HCT116 (cell line): ENCODE data around the gene PPP1R14C. TPM values are rescaled to one million over a fixed set of nuclear protein-coding genes. Genes with fewer than 3 reads are reported as not detected.

ENCODE experiments used
- ATAC-seq: fragments of 200-7000 bp; cut with Tn5 transposase; 2 replicates; pipeline ENCODE4 v1.9.1; 2020; ENCODE audit warnings: mild to moderate bottlenecking, moderate library complexity
- BruUV-seq: library from RNA; stranded (reverse); fragments of 400-500 nt; replicated peaks from 2 replicates; lab custom pipeline; 2021; lab: Mats Ljungman, UMichigan
- CTCF ChIA-PET: fragments of 300-600 bp; sonication (Branson Sonifier 250); formaldehyde crosslinking; loops from one replicate; lab custom pipeline; 2021; ENCODE audit warnings: antibody characterized with exemption; lab: Charles Lee
- POLR2A ChIA-PET: fragments of 300-600, 350-600 bp; sonication (Branson Sonifier 250); formaldehyde crosslinking; loops from one replicate; lab custom pipeline; 2021; ENCODE audit warnings: antibody characterized with exemption; lab: Charles Lee
- RAD21 ChIA-PET, 2 experiments: fragments of 300-600 bp; sonication (Branson Sonifier 250); formaldehyde crosslinking; loops; one replicate each; lab custom pipeline; 2023; ENCODE audit warnings: low total read pairs in 2 of 2; ENCODE audit not compliant: uncharacterized antibody in 2 of 2, unreplicated experiment in 2 of 2, low non-redundant PET in 1 of 2; lab: Charles Lee
- DNase-seq: peaks from one replicate; pipeline ENCODE4 v3.0.0-alpha.2; 2010; ENCODE audit warnings: low read depth, low spot score
- H2AFZ ChIP-seq: fragments of 200-600 bp; shearing (Covaris generic), sonication (generic); 2 replicates; pipeline ENCODE4 v1.6.1; 2017; ENCODE audit warnings: low read depth, mixed run types, mixed read lengths, antibody characterized with exemption, low read length; ENCODE audit not compliant: poor library complexity, severe bottlenecking
- H3K27ac ChIP-seq: 2 replicates; pipeline ENCODE4 v1.5.1; 2012; ENCODE audit warnings: low read depth, low read length
- H3K27me3 ChIP-seq: fragments of 200-600 bp; sonication (generic); 2 replicates; pipeline ENCODE4 v1.6.1; 2016; ENCODE audit warnings: mixed run types, low read length, mixed read lengths; ENCODE audit not compliant: insufficient read depth
- H3K36me3 ChIP-seq, 2 experiments: fragments of 200-500 bp in 1 of 2; fragments of 200-600 bp in 1 of 2; sonication (Bioruptor generic) in 1 of 2; sonication (generic) in 1 of 2; 2 replicates each; pipeline versions ENCODE4 v1.5.1 to v1.6.1; 2014 to 2016; ENCODE audit warnings: low read length in 2 of 2, inconsistent platforms in 1 of 2, mixed read lengths in 1 of 2, mixed run types in 1 of 2; ENCODE audit not compliant: insufficient read depth in 2 of 2, control insufficient read depth in 1 of 2
- H3K4me1 ChIP-seq, 2 experiments: fragments of 200-600 bp in 1 of 2; sonication (generic) in 1 of 2; 2 replicates each; pipeline versions ENCODE4 v1.5.1 to v1.6.1; 2012 to 2017; ENCODE audit warnings: low read length in 2 of 2, inconsistent platforms in 1 of 2, mild to moderate bottlenecking in 1 of 2, mixed read lengths in 1 of 2, mixed run types in 1 of 2, moderate library complexity in 1 of 2; ENCODE audit not compliant: insufficient read depth in 2 of 2, control insufficient read depth in 1 of 2
- H3K4me2 ChIP-seq: fragments of 200-600 bp; sonication (generic); 2 replicates; pipeline ENCODE4 v1.6.1; 2017; ENCODE audit warnings: mixed run types, low read length, mixed read lengths
- H3K4me3 ChIP-seq, 2 experiments: fragments of 200-600 bp in 1 of 2; sonication (generic) in 1 of 2; replicated peaks in 1 of 2; 2 replicates each; pipeline ENCODE4 v1.5.1; 2011 to 2016; ENCODE audit warnings: low read length in 2 of 2, control low read depth in 1 of 2, low read depth in 1 of 2, mild to moderate bottlenecking in 1 of 2, mixed read lengths in 1 of 2, mixed run types in 1 of 2
- H3K79me2 ChIP-seq: fragments of 200-600 bp; sonication (generic); 2 replicates; pipeline ENCODE4 v1.6.1; 2017; ENCODE audit warnings: mild to moderate bottlenecking, mixed run types, low read length, moderate library complexity, mixed read lengths; ENCODE audit not compliant: insufficient read depth
- H3K9ac ChIP-seq: fragments of 200-600 bp; sonication (generic); 2 replicates; pipeline ENCODE4 v1.6.1; 2016; ENCODE audit warnings: low read length, mixed read lengths
- H3K9me2 ChIP-seq: fragments of 200-600 bp; sonication (generic), shearing (Covaris generic); 2 replicates; pipeline ENCODE4 v1.6.1; 2017; ENCODE audit warnings: mixed run types, mild to moderate bottlenecking, moderate library complexity; ENCODE audit not compliant: insufficient read depth
- H3K9me3 ChIP-seq, 2 experiments: fragments of 200-500 bp in 1 of 2; fragments of 200-600 bp in 1 of 2; sonication (Bioruptor generic) in 1 of 2; sonication (generic) in 1 of 2; 2 replicates each; pipeline ENCODE4 v1.6.1; 2014 to 2017; ENCODE audit warnings: low read length in 2 of 2, mixed read lengths in 2 of 2, inconsistent platforms in 1 of 2, low read depth in 1 of 2, mild to moderate bottlenecking in 1 of 2, mixed run types in 1 of 2, moderate library complexity in 1 of 2; ENCODE audit not compliant: control insufficient read depth in 1 of 2, insufficient read depth in 1 of 2
- H4K20me1 ChIP-seq: fragments of 200-600 bp; sonication (generic), shearing (Covaris generic); 2 replicates; pipeline ENCODE4 v1.6.1; 2017; ENCODE audit warnings: mixed run types, mild to moderate bottlenecking, moderate library complexity; ENCODE audit not compliant: insufficient read depth
- ATF3 ChIP-seq: IDR thresholded peaks from 2 replicates; pipeline ENCODE4 v1.6.1; 2012
- CBX3 ChIP-seq: IDR thresholded peaks from 2 replicates; pipeline ENCODE4 v1.6.1; 2012; ENCODE audit warnings: low read depth
- CEBPB ChIP-seq: IDR thresholded peaks from 2 replicates; pipeline ENCODE4 v1.6.1; 2012; ENCODE audit warnings: low read depth
- EGR1 ChIP-seq: IDR thresholded peaks from 2 replicates; pipeline ENCODE4 v1.6.1; 2012; ENCODE audit warnings: low read depth
- EZH2 ChIP-seq: fragments of 200-600 bp; sonication (generic); IDR thresholded peaks from 2 replicates; pipeline ENCODE4 v1.6.1; 2017; ENCODE audit warnings: antibody characterized with exemption, mixed run types
- EZH2phosphoT487 ChIP-seq: fragments of 200-600 bp; IDR thresholded peaks from 2 replicates; pipeline ENCODE4 v1.6.1; 2018; ENCODE audit warnings: antibody characterized with exemption, borderline replicate concordance
- FOSL1 ChIP-seq: IDR thresholded peaks from 2 replicates; pipeline ENCODE4 v1.6.1; 2012; ENCODE audit warnings: low read depth
- JUND ChIP-seq: IDR thresholded peaks from 2 replicates; pipeline ENCODE4 v1.6.1; 2012
- POLR2A ChIP-seq: IDR thresholded peaks from 2 replicates; pipeline ENCODE4 v1.7.0; 2011; ENCODE audit warnings: borderline replicate concordance; ENCODE audit not compliant: insufficient read depth, insufficient read length; ENCODE audit errors: extremely low read depth
- REST ChIP-seq: IDR thresholded peaks from 2 replicates; pipeline ENCODE4 v1.6.1; 2012; ENCODE audit warnings: low read depth
- SIN3A ChIP-seq: IDR thresholded peaks from 2 replicates; pipeline ENCODE4 v1.6.1; 2012; ENCODE audit warnings: low read depth
- YY1 ChIP-seq: IDR thresholded peaks from 2 replicates; pipeline ENCODE4 v1.6.1; 2011; ENCODE audit warnings: low read length, low read depth, moderate library complexity, mild to moderate bottlenecking; ENCODE audit not compliant: insufficient replicate concordance; ENCODE audit errors: extremely low read depth
- ZBTB33 ChIP-seq: IDR thresholded peaks from 2 replicates; pipeline ENCODE4 v1.6.1; 2011; ENCODE audit warnings: mild to moderate bottlenecking, low read length, moderate library complexity; ENCODE audit not compliant: insufficient replicate concordance; ENCODE audit errors: extremely low read depth
- intact Hi-C: fragments of 100-400 bp; cut with micrococcal nuclease; formaldehyde crosslinking; loops from 2 replicates; pipeline ENCODE4 v1.10.0; 2022
- total RNA-seq: library from RNA; stranded (reverse); gene quantifications from one replicate; pipeline ENCODE4 v1.2.1, GENCODE V29; 2021; ENCODE audit not compliant: unreplicated experiment

Gene PPP1R14C
- total RNA-seq, 1 experiment from 2014 or later: 7.8 TPM

- H3K4me1 ChIP-seq: peaks cover 10 to 20% of the 10 kb centered on the region in 2 experiments
- H3K9me2 ChIP-seq: no peaks in the 10 kb centered on the region
- ChIA-PET CTCF (interaction anchor here (0.8 kb wide), 1 partner anchor 120 kb away, joined by 3 read pairs; no protein-coding TSS in a partner anchor), POLR2A (no interaction called here), RAD21 (no interaction called here)
- intact Hi-C loops: no loop called here
- H3K79me2 ChIP-seq: no peaks in the 10 kb centered on the region
- ATAC-seq: no peak
- no peaks in the 10 kb centered on the region for H3K27me3 ChIP-seq
- H3K9ac ChIP-seq: no peak overlapping the region
- DNase-seq: no peak
- no TSS peak for BruUV-seq
- no peak for TF ChIP-seq FOSL1
- TF ChIP-seq CBX3: no peak
- TF ChIP-seq CEBPB: no peak
- TF ChIP-seq JUND: no peak
- no peak for TF ChIP-seq EZH2
- no peak for TF ChIP-seq REST
- TF ChIP-seq SIN3A: no peak
- TF ChIP-seq EGR1: no peak
- TF ChIP-seq YY1: no peak
- TF ChIP-seq EZH2phosphoT487: no peak
- no peak for TF ChIP-seq ZBTB33
- TF ChIP-seq ATF3: no peak
- TF ChIP-seq POLR2A: no peak
- TF ChIP-seq, all 23 proteins: peak for 0
- H3K27ac ChIP-seq: no peak overlapping the region
- H4K20me1 ChIP-seq: no peaks in the 10 kb centered on the region
- H2AFZ ChIP-seq: no peak overlapping the region
- no peaks in the 10 kb centered on the region for H3K36me3 ChIP-seq
- H3K4me2 ChIP-seq: no peak overlapping the region
- no peak overlapping the region for H3K4me3 ChIP-seq
- H3K9me3 ChIP-seq: no peaks in the 10 kb centered on the region
These were observed 58.4 kb downstream of the PPP1R14C start for GRCh38 chr6:150201285-150201684.
